ENCODE results near the gene GLG1. TPM values are rescaled to one million over a fixed set of nuclear protein-coding genes. Genes with fewer than 3 reads are reported as not detected.

GLG1 gene
- total RNA-seq, 1 experiment from 2014 or later, result 135 TPM

- H3K4me1 Mint-ChIP-seq, result no peaks in the 10 kb centered on the region
- no peak overlapping the region for H3K18ac ChIP-seq (ENCODE audit: insufficient read length, low read depth, low read length)
- H3K36me3 Mint-ChIP-seq (ENCODE audit: insufficient read depth in 1 of 3, low read depth in 3 of 3), result peaks cover 23 to 86% (median 69%) of the 10 kb centered on the region in 3 experiments; a peak in 6 of 7 replicates
- H3K23ac ChIP-seq (ENCODE audit: insufficient read length, low read depth, low read length), result no peak overlapping the region
- no peak overlapping the region for H3T11ph ChIP-seq (ENCODE audit: low read length)
- H3K27me3 ChIP-seq (ENCODE audit: insufficient read depth, low read length), result no peaks in the 10 kb centered on the region
- no peak overlapping the region for H2BK15ac ChIP-seq (ENCODE audit: low read depth, low read length)
- H3K79me2 ChIP-seq (ENCODE audit: insufficient read depth, low read length), result no peaks in the 10 kb centered on the region
- no peaks in the 10 kb centered on the region for H3K9me3 Mint-ChIP-seq
- no peak overlapping the region for H3K4me3 Mint-ChIP-seq
- H3K27ac ChIP-seq (ENCODE audit: insufficient read length, low read depth, low read length), result no peak overlapping the region
- no peak overlapping the region for H3K9ac ChIP-seq (ENCODE audit: extremely low read depth, insufficient read length, low read length)
- H3K79me1 ChIP-seq (ENCODE audit: insufficient read depth, low read depth, low read length, poor library complexity, severe bottlenecking), result no peaks in the 10 kb centered on the region
- WGBS (ENCODE audit: extremely low coverage, insufficient read length, low lambda C conversion rate), result no CpG with 5 or more reads among the region's 7 CpGs
- no peak overlapping the region for H2BK120ac ChIP-seq (ENCODE audit: low read depth, low read length, poor library complexity, severe bottlenecking)
- H3K23me2 ChIP-seq (ENCODE audit: insufficient read length, low read depth, low read length, poor library complexity, severe bottlenecking), result no peaks in the 10 kb centered on the region
- no peak overlapping the region for H2AFZ ChIP-seq (ENCODE audit: low read length)
- H4K8ac ChIP-seq (replicated peaks; ENCODE audit: insufficient read length, low read depth, low read length), result no peak overlapping the region
- H3K4me1 ChIP-seq (ENCODE audit: insufficient read depth, low read length), result no peaks in the 10 kb centered on the region
- 0 out of 7 replicates have a peak overlapping the region, but pooled peaks of 1 of the 3 experiments have one; percentile 12 for H3K27ac Mint-ChIP-seq
- TF ChIP-seq, protein P1, sequence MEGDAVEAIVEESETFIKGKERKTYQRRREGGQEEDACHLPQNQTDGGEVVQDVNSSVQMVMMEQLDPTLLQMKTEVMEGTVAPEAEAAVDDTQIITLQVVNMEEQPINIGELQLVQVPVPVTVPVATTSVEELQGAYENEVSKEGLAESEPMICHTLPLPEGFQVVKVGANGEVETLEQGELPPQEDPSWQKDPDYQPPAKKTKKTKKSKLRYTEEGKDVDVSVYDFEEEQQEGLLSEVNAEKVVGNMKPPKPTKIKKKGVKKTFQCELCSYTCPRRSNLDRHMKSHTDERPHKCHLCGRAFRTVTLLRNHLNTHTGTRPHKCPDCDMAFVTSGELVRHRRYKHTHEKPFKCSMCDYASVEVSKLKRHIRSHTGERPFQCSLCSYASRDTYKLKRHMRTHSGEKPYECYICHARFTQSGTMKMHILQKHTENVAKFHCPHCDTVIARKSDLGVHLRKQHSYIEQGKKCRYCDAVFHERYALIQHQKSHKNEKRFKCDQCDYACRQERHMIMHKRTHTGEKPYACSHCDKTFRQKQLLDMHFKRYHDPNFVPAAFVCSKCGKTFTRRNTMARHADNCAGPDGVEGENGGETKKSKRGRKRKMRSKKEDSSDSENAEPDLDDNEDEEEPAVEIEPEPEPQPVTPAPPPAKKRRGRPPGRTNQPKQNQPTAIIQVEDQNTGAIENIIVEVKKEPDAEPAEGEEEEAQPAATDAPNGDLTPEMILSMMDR (conservative IDR thresholded peaks at IDR 0.05), result no peak
- H4K91ac ChIP-seq (ENCODE audit: insufficient read length, low read depth, low read length), result no peak overlapping the region
- no peak overlapping the region for H3K4me2 ChIP-seq (ENCODE audit: insufficient read depth, insufficient read length, low read length)
- no peak overlapping the region for H4K5ac ChIP-seq (ENCODE audit: insufficient read length, low read depth, low read length)
- no peak overlapping the region for H2BK20ac ChIP-seq (ENCODE audit: low read depth, low read length, poor library complexity, severe bottlenecking)
- H4K20me1 ChIP-seq (ENCODE audit: control insufficient read depth, insufficient read depth, insufficient read length), result no peaks in the 10 kb centered on the region
- no peaks in the 10 kb centered on the region for H3K27me3 Mint-ChIP-seq (ENCODE audit: low read depth)
- H3K56ac ChIP-seq (ENCODE audit: insufficient read length, low read depth, low read length), result no peak overlapping the region
- H2BK12ac ChIP-seq (ENCODE audit: insufficient read length, low read depth, low read length), result no peak overlapping the region
- DNase-seq, result no peak
- no peak overlapping the region for H2AK5ac ChIP-seq (ENCODE audit: insufficient read length, low read length)
- no peaks in the 10 kb centered on the region for H3K9me3 ChIP-seq (ENCODE audit: control insufficient read depth, low read depth, low read length)
- H3K14ac ChIP-seq (ENCODE audit: insufficient read depth, low read length), result no peak overlapping the region
- no peak overlapping the region for H3K4ac ChIP-seq (ENCODE audit: low read depth, low read length)
- no peak overlapping the region for H2BK5ac ChIP-seq (ENCODE audit: insufficient read length, low read length)
These were observed 31.0 kb upstream of the GLG1 start for GRCh38 chr16:74637742-74638453.

All from H9 (cell line).